OCI-LY3 (cell line): ENCODE data around the gene DYNC1H1.

Experiments used
- CTCF ChIP-seq: fragments of 200-600, 300-600 bp; sonication (generic); IDR thresholded peaks from 2 replicates; pipeline ENCODE4 v1.5.1; 2014; ENCODE audit warnings: antibody characterized with exemption, low read length, low read depth
- EZH2phosphoT487 ChIP-seq: fragments of 200-600 bp; shearing (Covaris generic); IDR thresholded peaks from 2 replicates; pipeline ENCODE4 v1.6.1; 2018; ENCODE audit warnings: antibody characterized with exemption, mixed run types, low read depth

DNA sequence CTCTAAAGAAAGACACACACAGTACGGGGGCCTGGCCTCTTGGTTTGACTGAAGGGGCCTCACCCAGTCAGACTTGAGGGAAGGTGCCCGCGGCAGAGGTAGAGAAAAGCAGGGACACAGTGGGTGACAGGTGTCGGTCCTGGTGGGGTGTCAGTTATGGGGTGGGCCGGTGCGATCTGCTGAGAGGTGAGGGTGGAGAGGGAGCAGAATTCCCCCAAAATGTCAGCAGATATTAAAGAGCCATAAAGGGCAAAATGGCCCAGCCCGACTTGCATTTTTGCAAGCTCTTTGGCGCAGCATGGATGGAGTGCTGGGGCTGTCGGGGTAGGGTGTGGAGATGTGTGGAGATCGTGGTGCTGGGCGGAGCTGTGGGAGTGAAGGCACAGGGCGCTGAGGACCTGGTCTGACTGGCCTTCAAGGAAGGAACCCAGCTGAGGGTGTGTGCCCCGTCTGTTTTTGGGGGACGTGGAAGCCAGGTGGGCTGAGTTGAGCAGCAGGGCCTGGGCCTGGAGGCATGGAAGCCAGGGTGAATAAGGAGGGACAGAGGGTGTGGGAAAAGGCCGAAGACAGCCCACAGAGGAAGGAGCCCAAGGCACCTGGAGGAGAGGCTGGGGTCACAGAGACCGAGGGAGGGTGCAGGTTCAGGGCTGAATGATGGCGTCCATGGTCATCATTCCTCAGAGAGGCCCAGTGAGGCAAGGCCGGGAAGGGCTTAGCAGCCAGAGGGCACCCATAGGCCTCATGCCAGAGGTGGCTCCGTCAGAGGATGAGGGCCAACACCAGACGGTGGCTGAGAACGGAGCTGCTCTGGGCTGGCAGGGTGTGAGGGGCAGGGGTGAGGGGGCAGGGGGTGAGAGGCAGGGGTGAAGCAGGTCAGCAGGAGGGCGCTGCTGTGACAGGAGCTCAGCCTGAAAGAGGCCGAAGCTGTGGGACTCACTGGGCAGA, 48.2 kb upstream of the DYNC1H1 start:
- no peak for TF ChIP-seq CTCF
- no peak for TF ChIP-seq EZH2phosphoT487
